Measurements from ENCODE around the gene TCF7. TPM values are rescaled to one million over a fixed set of nuclear protein-coding genes. Genes with fewer than 3 reads are reported as not detected.

Gene TCF7
- total RNA-seq, 1 experiment from 2014 or later, result 18.2 TPM

DNA sequence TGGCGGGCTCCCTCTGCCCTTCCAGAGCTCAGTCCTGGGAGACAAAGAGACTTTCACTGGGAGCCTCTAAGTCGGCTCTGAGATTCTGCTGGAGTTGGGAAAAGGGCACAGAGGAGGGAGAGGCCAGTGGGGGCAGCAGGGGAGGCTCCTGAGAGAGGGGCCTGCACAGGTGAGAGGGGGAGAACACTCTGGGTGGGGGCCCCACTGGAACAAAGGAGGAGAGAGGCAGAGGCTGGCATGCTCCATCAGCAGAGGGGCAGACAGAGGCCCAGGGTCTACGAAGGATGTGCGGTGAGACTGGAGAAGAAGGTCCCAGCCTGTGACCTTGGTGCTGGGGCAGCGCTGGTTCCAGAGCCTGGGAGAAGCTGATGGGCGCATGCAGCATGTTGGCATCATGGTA lies 8.9 kb downstream of the TCF7 start:
- Mint-ChIP-seq H3K9me3 (no peaks in the 10 kb centered on the region), H3K4me1 (no peaks in the 10 kb centered on the region), H3K27me3 (ENCODE audit: low read depth) (peaks cover 2% of the 10 kb centered on the region; the same call in 1 of the 2 replicates), H3K27ac (no peak overlapping the region; a peak in 1 of 7 replicates), H3K36me3 (ENCODE audit: insufficient read depth in 1 of 3, low read depth in 3 of 3) (peaks cover 0 to 10% (median 10%) of the 10 kb centered on the region in 3 experiments; a peak in 3 of 7 replicates), H3K4me3 (no peak overlapping the region)
- no CpG with 5 or more reads among the region's 6 CpGs for WGBS (ENCODE audit: extremely low coverage, insufficient read length, low lambda C conversion rate)
- Histone ChIP-seq H3T11ph (ENCODE audit: low read length) (no peak overlapping the region), H3K56ac (ENCODE audit: insufficient read length, low read depth, low read length) (no peak overlapping the region), H3K23ac (ENCODE audit: insufficient read length, low read depth, low read length) (no peak overlapping the region), H3K4me1 (ENCODE audit: insufficient read depth, low read length) (no peaks in the 10 kb centered on the region), H3K23me2 (ENCODE audit: insufficient read length, low read depth, low read length, poor library complexity, severe bottlenecking) (no peaks in the 10 kb centered on the region), H2BK5ac (ENCODE audit: insufficient read length, low read length) (no peak overlapping the region), H4K8ac (replicated peaks; ENCODE audit: insufficient read length, low read depth, low read length) (no peak overlapping the region), H3K4ac (ENCODE audit: low read depth, low read length) (no peak overlapping the region), H3K79me1 (ENCODE audit: insufficient read depth, low read depth, low read length, poor library complexity, severe bottlenecking) (no peaks in the 10 kb centered on the region), H3K27me3 (ENCODE audit: insufficient read depth, low read length) (no peaks in the 10 kb centered on the region), H2BK20ac (ENCODE audit: low read depth, low read length, poor library complexity, severe bottlenecking) (no peak overlapping the region), H4K20me1 (ENCODE audit: control insufficient read depth, insufficient read depth, insufficient read length) (peaks cover 3% of the 10 kb centered on the region), H2BK12ac (ENCODE audit: insufficient read length, low read depth, low read length) (no peak overlapping the region), H3K9ac (ENCODE audit: extremely low read depth, insufficient read length, low read length) (no peak overlapping the region), H4K5ac (ENCODE audit: insufficient read length, low read depth, low read length) (no peak overlapping the region), H3K9me3 (ENCODE audit: control insufficient read depth, low read depth, low read length) (no peaks in the 10 kb centered on the region), H2BK120ac (ENCODE audit: low read depth, low read length, poor library complexity, severe bottlenecking) (no peak overlapping the region), H2BK15ac (ENCODE audit: low read depth, low read length) (no peak overlapping the region), H3K14ac (ENCODE audit: insufficient read depth, low read length) (no peak overlapping the region), H2AFZ (ENCODE audit: low read length) (no peak overlapping the region), H3K18ac (ENCODE audit: insufficient read length, low read depth, low read length) (no peak overlapping the region), H3K79me2 (ENCODE audit: insufficient read depth, low read length) (no peaks in the 10 kb centered on the region), H3K4me2 (ENCODE audit: insufficient read depth, insufficient read length, low read length) (no peak overlapping the region), H4K91ac (ENCODE audit: insufficient read length, low read depth, low read length) (no peak overlapping the region), H2AK5ac (ENCODE audit: insufficient read length, low read length) (no peak overlapping the region), H3K27ac (ENCODE audit: insufficient read length, low read depth, low read length) (no peak overlapping the region)
- DNase-seq, result no peak
- TF ChIP-seq, protein P1, sequence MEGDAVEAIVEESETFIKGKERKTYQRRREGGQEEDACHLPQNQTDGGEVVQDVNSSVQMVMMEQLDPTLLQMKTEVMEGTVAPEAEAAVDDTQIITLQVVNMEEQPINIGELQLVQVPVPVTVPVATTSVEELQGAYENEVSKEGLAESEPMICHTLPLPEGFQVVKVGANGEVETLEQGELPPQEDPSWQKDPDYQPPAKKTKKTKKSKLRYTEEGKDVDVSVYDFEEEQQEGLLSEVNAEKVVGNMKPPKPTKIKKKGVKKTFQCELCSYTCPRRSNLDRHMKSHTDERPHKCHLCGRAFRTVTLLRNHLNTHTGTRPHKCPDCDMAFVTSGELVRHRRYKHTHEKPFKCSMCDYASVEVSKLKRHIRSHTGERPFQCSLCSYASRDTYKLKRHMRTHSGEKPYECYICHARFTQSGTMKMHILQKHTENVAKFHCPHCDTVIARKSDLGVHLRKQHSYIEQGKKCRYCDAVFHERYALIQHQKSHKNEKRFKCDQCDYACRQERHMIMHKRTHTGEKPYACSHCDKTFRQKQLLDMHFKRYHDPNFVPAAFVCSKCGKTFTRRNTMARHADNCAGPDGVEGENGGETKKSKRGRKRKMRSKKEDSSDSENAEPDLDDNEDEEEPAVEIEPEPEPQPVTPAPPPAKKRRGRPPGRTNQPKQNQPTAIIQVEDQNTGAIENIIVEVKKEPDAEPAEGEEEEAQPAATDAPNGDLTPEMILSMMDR (conservative IDR thresholded peaks at IDR 0.05), result no peak

Data from H9 (cell line).